GM19467 (cell line): ENCODE measurements around the gene SLC38A6.

Source experiments
- ATAC-seq: cut with Tn5 transposase; IDR thresholded peaks from one replicate; pipeline ENCODE4 v1.9.1; 2021; ENCODE audit warnings: mild to moderate bottlenecking, moderate library complexity; ENCODE audit not compliant: unreplicated experiment

SLC38A6 gene

DNA sequence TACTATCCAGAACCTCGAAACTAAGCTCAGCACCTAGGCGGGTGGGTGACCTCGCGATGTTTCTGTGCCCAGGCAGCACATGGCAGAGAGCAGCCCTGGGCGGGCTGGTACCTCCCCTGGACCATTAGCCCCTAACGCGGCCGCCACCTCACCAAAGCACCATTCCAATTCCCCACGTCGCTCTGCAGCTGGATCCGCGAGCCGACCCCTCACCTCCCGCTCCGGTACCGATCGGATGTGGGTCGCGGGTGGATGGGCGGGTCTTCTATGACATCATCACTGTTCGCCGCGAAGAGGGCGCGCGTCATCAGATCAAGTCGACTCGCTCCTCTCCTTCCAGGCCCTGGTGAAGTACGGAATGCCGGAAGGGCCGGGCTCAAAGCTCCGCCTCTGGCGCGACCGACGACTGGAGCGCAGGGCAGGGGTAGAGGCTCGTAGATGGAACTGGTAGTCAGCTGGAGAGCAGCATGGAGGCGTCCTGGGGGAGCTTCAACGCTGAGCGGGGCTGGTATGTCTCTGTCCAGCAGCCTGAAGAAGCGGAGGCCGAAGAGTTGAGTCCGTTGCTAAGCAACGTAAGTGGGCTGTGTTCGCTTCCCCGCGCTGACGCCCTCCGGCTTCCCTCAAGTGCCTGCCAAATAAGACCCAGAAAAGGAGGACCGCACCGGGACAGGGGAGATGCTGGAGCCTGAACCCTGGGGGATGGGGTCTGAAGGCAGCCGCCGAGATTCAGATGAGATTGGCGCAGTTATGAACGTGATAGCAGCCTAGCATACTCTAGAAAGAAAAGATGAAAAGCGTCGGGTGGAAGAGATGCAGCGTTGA is at the start of gene SLC38A6, which contains the start of gene TRMT5:
SLC38A6 (plus strand) TSS at position 435 of the 822 bp plus-strand sequence; CDS start at position 468, 33 bp downstream.
TRMT5 (minus strand) TSS at position 269 of the 822 bp plus-strand sequence; CDS start at position 163, 106 bp downstream.
- peak; percentile 83 for ATAC-seq

DNA sequence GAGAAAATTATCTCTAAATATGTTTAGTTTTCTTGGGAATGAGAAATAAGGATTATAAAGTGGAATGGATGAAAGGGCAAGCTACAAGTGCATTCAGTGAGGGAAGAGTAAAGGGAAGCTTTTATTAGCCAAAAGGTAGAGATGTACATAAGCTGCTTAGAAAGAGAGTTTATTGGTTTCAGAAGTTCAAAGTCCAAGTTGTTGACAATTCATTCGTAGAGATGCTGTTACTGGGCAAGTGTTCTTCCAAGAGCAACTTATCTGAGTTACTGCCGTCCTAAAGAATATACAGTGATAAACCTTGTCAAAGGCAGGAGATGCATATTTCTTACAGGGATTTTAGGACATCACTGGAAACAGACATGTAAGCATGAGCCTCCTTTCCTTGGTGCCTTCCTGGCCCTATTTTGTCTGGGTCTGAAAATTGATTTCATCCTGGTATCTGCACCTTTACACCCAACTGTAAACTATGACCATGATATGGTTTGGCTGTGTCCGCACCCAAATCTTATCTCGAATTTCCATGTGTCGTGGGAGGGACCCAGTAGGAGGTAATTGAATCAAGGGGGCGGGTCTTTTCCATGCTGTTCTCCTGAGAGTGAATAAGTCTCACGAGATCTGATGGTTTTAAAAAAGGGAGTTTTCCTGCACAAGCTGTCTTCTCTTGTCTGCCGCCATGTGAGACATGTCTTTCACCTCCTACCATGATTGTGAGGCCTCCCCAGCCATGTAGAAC is 47.0 kb upstream of the SLC38A6 start:
- ATAC-seq: no peak

- ATAC-seq: no peak
Observed at GRCh38 chr14:60935319-60935718, 45.7 kb upstream of the SLC38A6 start.

GRCh38 chr14:60943637-60944032 is 37.4 kb upstream of the SLC38A6 start:
- ATAC-seq: no peak

DNA sequence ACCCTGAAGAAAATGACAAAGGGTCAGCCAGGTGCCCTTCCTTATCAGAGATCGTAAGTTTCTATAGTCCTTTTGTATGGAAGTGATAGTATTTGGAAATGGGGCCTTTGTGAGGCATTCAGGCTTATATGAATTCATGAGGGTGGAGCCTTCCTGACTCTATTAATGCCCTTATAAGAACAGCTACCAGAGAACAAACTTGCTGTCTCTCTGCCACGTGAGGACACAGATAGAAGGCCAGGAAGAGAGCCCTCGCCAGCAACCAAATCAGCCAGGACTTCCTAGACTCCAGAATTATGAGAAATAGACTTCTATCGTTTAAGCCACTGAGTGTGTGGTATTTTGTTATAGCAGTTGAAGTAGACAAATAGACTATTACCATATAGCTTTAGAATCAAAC is 36.8 kb upstream of the SLC38A6 start:
- no peak for ATAC-seq

DNA sequence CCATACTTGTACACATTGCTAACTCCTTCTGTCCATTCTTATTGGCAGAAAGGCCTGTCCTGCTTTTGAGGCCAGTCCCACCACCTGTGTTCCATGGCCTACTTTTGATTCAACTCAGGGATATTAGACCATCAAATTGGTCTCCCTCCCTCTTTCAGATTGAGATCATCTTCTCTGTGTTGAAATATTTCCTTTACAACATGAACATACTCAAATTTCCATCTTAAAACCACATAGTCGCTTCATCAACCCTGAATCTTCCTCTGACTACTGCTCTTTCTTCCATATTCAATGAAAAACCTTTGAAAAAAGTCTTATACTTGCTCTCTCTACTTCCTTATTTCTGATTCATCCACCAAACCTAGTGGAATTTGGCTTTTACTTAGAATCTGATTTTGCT is 35.1 kb upstream of the SLC38A6 start:
- ATAC-seq: no peak

GRCh38 chr14:60946773-60947172 is 34.3 kb upstream of the SLC38A6 start:
- no peak for ATAC-seq

DNA sequence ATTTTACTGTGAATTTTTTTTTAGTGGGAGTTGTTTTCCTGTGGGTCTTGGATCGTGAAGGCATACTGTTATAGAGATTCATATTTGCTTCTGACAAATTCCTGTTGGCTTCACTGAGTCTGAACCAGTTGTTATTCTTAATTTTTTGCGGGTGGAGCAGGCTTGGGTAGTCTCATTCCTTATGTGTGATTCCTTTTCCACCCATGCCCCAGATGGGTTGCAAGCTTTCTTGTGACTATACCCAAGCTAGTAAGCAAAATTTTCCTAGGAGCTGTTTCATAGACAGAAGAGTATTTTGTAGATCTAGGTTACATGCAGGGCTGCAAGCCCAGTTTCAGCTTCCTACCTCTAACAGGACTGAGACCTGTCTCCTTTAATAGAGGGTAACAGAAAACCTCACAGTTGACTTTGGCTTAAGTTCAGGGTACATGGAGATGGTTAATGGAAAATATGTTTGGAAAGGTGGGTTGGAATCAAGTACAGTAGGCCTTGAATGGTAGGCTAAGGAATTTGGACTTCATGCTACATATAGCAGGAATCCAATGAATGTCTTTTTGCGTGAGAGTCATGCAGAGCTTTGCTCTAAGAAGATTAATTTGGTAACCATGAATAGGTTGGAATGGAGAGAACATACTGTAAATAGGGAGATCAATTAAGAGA is 29.1 kb upstream of the SLC38A6 start:
- ATAC-seq: no peak

DNA sequence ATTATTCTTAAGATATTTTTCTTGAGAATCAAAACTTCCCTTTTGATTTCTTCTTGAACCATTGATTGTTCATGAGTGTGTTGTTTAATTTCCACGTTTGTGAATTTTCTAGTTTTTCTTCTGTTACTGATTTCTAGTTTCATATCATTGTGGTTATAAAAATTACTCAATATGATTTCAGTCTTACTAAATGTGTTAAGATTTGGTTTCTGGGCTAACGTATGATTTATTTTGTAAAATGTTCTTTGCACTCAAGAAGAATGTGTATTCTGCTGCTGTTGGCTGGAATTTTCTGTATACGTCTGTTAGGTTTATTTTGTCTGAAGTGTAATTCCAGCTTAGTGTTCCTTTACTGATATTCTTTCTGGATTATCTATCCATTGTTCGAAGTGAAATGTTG is 24.8 kb upstream of the SLC38A6 start:
- ATAC-seq: no peak

DNA sequence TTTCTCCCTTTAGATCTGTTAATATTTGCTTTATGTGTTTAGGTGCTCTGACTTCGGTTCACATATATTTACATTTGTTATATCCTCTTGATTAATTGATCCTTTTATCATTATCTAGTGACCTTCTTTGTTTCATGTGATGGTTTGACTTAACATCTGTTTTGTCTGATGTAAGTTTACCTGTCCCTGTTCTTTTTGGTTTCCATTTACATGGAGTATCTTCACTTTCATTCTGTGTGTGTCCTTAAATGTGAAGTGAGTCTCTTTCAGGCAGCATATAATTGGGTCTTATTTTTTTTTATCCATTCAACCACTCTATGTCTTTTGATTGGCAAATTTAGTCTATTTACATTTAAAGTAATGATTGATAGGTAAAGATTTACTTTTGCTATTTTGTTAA is 24.4 kb upstream of the SLC38A6 start:
- ATAC-seq: no peak

DNA sequence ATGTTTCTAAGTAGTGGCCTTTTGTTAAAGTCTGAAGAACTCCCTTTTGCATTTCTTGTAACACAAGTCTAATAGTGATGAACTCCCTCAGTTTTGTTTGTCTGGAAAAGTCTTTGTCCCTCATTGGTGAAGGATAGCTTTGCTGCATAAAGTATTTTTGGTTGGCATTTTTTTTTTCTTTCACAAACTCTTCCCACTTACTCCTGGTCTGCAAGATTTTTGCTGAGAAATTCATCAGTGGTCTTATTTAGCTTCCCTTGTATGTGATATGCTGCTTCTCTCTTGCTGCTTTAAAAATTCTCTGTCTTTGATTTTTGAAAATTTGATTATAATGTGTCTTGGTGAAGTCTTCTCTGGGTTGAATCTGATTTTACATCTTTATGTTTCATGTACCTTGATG is 22.9 kb upstream of the SLC38A6 start:
- no peak for ATAC-seq

DNA sequence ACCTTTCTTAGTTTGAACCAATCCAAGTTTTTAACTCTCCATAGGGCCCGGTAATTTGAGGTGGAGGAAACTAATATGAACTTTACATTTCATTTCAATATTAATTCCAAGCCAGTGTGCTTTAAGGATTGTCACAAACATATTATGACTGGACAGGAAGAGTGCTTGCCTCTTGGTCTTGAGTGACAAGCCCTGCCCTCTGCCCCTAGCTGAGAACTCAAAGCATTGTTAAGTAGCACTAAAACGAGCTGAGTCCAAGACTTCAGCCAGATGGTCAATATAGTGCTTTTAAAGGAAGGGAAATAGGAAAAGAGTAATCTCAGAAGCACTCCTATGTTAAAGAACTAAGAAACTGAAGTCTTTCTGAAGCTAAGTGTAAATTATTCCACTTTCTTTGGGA is 17.3 kb upstream of the SLC38A6 start:
- no peak for ATAC-seq

- ATAC-seq: no peak
Observed at GRCh38 chr14:60964904-60965303, 16.1 kb upstream of the SLC38A6 start.

- ATAC-seq: no peak
Observed at GRCh38 chr14:60965402-60965801, 15.6 kb upstream of the SLC38A6 start.

- ATAC-seq: no peak
Observed at GRCh38 chr14:60968099-60968498, 12.9 kb upstream of the SLC38A6 start.

DNA sequence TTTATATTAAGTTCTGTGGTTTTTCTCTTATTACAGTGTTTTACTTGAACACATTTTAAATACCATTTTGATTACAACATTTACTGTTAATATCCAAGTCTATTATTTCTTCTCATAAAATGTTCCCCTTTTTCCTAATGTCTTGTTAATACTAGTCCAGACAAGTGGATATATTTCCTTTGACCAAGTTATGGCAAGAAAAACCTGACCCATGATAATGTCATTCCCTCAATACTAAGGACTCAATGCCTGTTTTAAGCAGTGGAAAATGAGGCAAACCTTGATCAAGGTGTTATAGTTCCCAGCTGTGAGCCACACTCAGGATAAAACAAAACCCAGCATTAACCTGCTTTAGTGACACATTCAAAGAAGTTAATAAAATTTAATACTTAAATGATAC is 12.4 kb upstream of the SLC38A6 start:
- no peak for ATAC-seq

GRCh38 chr14:60970146-60970545 is 10.9 kb upstream of the SLC38A6 start:
- ATAC-seq: no peak

- ATAC-seq: no peak
Observed at GRCh38 chr14:60971271-60971670, 9.8 kb upstream of the SLC38A6 start.

- no peak for ATAC-seq
Observed at GRCh38 chr14:60972295-60972694, 8.8 kb upstream of the SLC38A6 start.

DNA sequence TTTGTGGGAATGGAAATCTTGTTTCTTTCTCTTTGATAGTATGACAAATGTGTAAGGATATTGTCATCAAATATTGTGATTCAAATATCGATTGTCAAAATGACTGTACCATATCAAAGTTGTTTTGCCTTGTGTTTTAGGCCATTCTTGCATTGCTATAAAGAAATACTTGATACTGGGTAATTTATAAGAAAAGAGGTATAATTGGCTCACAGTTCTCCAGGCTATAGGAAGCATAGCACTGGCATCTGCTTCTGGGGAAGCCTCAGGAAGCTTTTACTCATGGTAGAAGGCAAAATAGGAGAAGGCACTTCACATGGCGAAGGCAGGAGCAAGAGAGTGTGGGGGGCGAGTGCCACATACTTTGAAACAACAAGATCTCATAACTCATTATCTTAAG is 8.0 kb upstream of the SLC38A6 start:
- no peak for ATAC-seq

- ATAC-seq: no peak
Observed at GRCh38 chr14:60974090-60974651, 6.9 kb upstream of the SLC38A6 start.
